ENCODE data around the gene CIDEC.
A peak's percentile ranks its signal among the peaks of the same experiment; 100 is the strongest.
"Not testable (repeated sequence)": the region's sequence is repeated elsewhere in the genome, so short reads cannot be mapped to it uniquely, and the experiment has no call there.

Gene CIDEC

DNA sequence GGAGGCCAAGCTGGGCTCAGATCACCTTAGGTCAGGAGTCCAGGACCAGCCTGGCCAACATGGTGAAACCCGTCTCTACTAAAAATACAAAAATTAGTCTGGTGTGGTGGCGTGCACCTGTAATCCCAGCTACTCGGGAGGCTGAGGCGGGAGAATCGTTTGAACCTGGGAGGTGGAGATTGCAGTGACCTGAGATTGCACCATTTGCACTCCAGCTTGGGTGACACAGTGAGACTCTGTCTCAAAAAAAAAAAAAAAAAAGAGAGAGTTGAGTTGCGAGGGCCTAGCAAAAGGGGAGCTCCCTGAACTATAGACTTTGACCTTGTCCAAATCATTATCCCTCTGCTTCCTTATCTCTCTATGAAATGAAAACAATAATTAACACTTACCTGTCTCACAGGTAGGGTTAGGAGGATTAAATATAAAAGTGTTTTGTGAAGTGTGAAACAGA lies 20.9 kb upstream of the CIDEC start:
- DNase-seq = not testable (repeated sequence)

DNA sequence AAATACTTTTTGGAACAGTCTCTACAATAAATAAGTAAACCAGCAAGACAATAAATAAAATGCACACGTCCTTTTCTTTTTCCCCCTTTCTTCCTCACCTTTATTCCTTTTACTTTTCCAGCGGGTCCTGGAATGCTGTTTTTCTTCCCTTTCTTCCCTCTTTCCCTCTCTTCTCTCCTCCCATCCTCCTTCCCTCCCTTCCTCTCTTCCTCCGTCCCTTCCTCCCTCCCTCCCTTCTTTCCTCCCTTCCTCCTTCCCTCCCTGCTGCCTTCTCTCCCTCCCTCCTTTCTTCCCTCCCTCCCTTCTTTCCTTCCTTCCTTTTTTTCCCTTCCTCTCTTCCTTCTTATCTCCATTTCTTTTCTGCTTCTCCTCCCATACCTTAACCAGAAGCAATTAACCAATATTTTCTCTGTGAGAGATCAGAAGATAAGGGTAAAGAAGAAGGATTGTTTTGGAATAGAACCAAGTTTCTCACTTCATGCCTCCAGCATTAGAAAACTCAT lies 19.3 kb upstream of the CIDEC start:
- no peak for DNase-seq

DNA sequence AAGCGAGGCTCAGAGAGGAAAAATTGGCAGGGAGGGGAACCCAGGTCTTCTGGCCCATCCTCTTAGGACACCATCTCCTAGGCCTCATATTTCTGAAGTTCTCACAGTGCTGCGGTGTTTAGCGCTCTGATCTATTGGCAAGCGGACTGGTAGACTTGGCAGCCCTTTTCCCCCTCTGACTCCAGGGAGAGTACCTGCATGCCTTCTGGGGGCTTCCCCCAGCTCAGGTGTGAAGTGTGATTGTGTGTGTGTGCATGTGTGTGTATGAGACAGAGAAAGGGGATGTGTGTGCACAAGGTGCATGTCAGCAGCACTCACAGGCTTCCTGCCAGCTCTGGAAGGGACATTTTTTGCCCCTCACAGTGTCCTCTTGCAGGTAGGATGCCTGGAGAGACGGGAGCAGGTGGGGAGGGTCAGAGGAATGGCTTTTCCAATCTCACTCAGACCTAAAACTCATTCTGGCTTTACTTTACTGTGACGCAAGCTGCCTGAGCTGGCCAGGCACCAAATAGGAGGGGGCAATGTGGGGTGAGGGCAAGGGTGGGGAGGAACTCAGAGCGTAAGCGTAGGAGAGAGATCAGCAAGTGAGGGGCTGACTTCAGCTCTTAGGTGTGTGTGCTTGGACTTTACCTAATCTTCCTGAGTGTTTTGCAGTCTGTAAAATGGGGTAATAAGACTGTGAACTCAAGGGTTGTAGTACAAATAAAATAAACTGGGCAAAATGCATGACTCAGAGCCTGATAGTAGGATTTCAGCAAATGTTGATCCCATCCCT lies 18.6 kb upstream of the CIDEC start:
- no peak for DNase-seq

DNA sequence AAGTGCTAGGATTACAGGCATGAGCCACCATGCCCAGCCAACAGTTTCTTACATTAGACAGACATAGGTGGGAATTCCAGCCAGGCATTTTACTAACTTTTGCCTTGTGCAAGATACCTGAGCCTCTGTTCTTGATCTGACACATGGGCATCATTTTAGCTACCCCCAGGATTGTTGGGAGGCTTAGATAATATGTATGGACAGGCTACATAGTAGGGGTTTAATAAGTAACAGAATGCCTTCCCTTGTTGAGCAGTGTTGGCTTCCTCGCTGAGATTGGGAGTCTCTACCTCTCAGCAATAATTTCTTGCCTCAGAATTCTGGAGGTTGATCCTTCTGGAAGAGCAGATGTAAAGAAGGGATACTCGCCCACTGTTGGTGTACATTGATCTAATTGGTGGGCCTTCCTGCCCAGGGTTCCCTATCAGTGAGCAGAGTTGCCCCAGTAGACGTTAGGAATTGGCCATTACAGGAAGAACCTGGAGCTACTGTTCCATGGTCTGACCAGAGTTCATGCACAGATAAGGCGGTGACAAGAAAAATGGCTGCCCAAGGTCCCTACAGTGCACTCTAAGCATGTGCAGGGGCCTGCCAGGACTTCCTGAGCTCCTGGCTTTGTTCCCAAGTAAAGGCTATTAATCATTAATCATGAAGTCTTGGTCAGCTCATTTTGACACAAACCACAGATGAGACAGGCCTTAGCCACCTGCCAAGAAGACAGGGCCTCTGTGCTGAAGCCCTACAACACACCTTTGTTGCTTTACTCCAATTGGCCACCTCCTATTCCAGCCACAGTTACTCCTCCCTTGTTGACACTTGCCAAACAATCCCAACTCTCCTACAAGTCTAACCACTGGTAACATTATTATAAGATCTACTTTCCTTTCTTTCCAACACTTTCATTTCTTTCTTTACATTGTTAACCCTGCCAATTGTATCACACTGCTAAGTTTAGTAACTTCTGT lies 17.6 kb upstream of the CIDEC start:
- DNase-seq = no peak

DNA sequence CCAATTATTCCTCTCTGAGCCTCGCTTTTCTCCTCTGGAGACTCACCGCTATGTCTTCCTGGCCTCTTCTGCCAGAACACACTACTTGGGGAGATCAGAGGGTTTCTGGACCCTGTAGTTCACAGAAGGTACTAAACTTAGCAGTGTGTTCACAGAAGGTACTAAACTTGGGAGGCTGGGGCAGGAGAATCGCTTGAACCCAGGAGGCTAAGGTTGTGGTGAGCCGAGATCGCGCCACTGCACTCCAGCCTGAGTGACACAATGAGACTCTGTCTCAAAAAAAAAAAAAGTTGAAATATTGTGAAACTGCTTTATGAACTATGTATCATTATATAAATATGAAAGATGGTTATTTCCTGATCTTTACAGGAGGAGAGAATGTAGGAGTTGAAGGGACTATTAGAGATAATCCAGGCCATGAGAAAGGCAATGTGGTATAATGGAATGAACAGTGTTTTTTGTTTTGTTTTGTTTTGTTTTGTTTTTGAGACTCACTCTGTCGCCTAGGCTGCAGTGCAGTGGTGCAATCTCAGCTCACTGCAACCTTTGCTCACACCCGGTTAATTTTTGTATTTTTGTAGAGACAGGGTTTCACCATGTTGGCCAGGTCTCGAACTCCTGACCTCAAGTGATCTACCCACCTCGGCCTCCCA lies 16.8 kb upstream of the CIDEC start:
- not testable (repeated sequence) for DNase-seq

DNA sequence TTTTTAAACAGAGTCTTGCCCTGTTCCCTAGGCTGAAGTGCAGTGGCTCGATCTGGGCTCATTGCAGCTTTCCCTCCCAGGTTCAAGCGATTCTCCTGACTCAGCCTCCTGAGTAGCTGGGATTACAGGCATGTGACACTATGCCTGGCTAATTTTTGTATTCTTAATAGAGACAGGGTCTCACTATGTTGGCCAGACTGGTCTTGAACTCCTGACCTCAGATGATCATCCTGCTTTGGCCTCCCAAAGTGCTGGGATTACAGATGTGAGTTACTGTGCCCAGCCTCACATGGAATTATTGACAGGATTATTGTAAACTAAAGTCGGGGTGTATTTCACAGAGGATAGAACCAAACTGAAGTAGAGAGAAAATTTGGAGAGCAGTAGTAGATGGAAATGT lies 15.7 kb upstream of the CIDEC start:
- not testable (repeated sequence) for DNase-seq

DNA sequence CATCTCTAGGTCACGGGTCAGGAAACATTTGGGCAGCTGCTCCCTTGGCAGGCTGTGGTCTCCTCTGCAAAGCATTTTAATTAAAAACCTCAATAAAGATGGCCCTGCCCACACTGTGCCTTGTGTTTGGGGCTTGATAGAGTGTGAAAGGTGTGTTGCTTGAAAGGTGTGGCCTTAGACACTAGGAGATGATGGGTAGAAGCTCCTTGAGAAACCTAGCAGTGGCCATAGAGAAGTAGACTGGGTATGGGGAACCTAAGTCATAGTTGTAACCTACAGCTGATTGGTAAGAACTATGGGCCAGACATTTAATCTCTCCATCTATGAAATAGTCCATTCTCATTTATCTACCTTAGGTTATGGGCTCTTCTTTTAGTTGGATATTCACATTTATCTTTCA lies 13.7 kb upstream of the CIDEC start:
- DNase-seq = no peak

DNA sequence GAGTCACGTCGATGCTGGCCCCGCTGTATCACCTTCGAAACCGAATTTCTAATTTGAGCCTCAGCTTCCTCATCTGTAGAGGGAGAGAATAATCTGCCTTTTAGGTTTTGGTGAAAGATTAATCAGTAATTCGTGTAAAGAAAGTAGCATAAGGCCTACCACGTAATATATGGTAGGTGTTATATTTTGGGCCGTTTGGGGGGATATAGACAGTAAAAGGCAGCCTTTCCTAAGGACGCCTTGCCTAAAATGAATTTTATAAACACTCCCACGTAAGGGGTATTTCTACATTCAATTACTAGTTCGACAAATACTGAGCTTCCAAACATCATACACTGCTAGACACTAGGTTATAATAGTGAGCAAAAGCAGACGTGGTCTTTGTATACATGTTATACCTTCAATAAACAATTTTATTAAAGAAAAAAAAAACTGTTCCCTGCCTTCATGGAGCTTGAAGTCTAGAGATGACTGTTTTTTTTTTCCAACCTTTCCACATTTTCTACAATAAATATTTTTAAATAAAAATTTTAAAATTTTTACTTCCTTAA lies 11.1 kb upstream of the CIDEC start:
- DNase-seq = no peak

DNA sequence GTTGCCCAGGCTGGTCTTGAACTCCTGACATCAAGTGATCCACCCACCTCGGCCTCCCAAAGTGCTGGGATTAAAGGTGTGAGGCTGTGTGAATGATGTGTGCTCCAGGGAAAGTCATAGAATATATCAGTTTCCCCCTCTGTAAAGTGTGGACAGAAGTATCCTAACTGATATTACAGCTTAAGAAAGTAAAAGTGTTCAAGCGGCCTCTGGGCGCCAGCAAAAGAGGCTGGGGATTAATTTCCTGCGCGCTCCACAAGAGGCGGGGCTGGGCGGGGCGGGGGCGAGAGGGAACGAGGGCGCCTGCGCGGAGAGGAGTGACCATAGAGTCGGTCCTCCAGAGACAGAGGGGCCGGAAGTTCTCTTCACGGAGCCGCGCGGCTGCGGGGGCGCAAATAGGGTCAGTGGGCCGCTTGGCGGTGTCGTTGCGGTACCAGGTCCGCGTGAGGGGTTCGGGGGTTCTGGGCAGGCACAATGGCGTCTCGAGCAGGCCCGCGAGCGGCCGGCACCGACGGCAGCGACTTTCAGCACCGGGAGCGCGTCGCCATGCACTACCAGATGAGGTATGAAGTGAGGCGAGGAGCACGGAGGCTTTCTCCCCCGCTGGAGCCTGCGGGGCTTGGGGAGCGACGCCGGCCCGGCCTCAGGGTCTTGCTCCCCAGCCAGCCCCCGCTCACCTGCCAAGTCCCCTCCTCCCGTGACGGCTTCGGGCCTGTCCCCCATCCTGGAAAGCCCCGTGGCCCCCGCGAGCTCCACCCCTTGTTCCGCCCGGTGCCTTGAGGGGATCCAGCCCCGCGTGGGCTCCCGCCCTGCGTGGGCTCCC lies 10.4 kb upstream of the CIDEC start, which contains the start of gene JAGN1:
TSS of gene JAGN1 (plus strand) at position 362 of the 823 bp plus-strand sequence. CDS start at position 475, 113 bp downstream.
- DNase-seq = peak; percentile 90

DNA sequence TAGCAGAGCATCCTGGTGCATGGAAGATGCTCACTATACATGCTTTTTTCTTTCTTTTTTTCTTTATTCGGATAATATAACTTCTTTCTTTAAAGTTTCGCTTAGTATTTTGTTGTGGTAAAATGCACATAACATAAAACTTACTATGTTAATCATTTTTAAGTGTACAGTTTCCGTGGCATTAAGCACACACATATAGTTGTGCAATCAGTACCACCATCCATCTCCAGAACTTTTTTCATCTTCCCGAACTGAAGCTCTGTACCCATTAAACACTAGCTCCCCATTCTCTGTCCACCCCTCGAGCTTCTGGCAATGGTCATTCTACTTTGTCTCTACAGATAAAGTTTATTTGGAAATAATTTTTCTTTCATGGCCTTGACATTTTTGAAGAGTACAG lies 9.4 kb upstream of the CIDEC start:
- DNase-seq = no peak

DNA sequence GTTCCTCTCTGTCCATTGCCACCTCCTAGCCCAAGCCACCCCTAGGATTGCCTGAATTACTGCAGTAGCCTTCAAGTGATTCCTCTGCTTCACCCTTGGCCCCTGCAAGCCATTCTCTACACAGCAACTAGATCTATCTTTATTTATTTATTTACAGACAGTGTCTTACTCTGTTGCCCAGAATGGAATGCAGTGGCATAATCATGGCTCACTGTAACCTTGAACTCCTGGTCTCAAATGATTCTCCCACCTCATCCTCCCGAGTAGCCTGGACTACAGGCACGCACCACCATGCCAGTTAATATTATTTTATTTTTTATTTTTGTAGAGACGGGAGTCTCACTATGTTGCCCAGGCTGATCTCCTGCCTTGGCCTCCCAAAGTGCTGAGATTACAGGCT lies 8.5 kb upstream of the CIDEC start:
- no peak for DNase-seq

DNA sequence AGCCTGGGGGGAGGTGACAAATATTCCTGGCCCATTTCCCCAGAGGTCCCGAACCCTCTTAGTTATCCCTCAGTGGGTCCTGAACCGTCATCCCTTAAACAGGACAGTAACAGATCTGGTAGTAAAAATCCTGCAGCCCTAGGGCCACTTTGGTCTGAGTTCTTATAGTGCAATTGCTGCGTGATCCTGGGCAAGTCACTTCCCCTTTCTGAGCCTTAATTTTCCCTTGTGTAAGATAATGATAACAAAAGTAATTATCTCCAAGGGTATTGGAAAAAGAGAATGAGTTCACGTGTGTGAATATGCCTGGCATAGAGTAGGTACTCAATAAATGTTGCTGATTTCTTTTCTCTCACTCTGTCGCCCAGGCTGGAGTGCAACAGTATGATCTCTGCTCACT lies 7.4 kb upstream of the CIDEC start:
- DNase-seq = no peak

DNA sequence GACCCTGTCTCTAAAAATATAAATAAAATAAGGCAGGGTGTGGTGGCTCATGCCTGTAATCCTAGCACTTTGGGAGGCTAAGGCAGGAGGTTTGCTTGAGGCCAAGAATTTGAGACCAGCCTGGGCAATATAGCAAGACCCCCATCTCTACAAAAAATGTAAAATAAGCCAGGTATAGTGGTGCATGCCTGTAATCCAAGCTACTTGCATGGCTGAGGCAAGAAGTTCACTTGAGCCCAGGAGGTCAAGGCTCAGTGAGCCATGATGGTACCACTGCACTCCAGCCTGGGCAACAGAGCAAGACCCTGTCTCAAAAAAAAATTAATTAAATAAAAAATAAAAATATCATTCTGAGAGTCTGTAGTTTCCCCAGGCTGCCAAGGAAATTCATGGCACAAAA lies 6.3 kb upstream of the CIDEC start:
- DNase-seq = no peak

DNA sequence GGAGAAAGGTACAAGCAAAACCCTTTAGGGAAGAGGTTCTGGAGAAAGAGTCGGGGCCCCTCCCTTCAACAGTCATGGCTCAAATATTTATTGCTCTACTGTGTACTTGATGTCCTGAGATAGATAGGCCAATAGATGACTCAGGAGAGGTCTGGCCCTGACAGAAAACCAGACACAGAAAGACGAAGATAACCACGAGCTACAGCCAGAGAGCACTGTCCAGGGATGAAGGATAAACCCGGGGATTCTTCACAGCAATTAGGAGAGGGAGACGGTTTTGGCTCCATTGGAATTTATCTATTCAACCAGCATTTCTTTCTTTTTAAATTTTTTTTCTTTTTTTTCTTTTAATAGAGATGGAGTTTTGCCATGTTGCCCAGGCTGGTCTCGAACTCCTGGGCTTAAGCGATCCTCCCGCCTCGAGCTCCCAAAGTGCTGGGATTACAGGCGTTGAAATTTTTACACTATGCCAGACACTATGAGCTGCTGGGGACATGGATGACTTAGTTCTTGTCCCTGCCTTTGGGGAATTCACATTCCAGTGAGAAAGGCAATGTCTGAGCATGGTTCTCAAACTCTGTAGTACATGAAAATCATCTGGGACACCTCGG lies 4.6 kb upstream of the CIDEC start:
- no peak for DNase-seq

DNA sequence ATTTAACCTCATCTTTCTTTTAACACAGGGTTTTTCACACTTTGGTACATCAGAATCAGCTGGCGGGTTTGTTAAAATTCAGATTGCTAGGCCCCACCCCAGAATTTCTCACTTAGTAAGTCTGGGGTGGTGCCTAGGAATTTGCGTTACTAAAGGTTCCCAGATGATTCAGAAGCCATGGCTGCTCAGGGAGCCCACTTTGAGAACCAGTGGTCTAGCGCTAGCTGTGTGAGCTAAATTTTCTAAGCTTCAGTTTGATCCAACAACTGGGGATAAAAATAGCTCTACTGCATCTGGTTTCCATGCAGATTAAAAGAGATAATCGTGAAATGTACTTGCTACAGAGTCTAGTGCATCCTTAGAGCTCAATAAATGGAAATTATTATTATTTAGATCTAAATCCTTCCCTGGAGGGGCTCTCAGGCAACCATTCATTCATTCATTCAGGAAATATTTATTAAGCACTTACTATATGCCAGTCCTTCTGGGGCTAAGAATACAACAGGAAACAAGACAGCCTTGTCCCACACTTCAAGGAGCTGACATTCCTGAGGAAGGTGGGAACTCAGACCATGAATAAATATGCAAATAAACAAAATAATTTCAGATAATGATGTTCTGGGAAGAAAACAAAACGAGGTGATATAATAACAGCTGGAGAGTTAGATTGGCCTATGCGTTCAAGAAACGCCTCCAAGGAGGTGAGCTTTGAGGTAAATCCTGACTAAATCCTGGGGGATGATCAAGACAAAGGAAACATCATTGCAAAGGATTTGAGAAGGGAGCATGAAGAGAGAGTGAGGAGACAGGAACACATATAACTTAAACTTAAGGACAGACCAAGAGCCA lies 3.9 kb upstream of the CIDEC start:
- DNase-seq = no peak

DNA sequence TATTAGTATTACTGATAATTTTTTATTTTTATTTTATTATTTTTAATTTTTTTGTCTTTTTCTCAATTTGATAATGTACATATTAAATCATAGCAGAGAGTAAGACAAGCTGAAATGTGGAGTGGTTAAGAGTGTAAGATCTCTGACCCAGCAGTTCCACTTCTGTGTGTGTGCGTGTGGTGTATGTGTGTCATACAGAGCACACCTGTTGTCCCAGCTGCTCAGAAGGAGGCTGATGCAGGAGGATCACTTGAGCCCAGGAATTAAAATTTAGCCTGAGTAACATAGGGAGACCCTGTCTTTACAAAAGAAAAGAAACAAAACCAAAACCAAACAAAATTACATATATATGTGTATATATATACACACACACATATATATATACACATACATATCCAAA lies 1.4 kb upstream of the CIDEC start:
- no peak for DNase-seq

DNA sequence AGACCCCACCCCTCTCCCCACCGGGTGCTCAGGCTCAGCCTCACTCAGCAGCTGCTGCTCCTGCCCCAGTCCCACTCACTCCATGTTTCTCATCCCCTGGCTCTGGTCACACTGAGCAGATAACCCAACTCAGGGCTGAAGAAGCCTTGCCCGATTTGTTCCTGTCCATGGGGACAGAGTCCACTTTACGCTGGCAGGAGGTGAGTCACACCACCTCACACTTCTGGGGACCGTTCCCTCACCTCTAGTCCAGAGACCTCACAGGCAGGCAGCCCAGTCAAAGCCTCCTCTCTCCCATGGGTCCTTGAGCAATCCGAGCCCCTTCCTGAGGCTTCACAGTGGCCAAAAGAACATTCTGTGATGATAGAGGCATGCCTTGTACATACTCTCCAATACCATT lies 1.4 kb downstream of the CIDEC start:
- DNase-seq = no peak

DNA sequence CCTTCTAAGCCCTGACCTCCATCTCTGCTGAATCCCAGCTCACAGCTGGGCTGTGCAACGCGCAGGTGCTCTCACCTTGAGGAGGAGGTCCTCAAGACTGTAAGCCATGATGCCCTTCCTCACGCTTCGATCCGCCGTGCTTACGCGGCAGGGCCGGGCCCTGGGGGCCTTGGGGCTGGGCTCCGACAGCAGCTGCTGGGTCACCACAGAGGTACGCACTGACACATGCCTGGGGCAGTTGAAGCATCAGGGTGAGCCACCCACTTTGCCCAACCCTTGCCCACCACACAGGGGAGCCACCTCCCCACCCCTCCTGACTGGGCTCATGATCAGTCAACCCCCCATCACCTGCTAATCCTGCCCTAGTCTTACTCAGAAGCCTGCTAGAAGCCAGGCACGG lies 3.1 kb downstream of the CIDEC start:
- DNase-seq = no peak

DNA sequence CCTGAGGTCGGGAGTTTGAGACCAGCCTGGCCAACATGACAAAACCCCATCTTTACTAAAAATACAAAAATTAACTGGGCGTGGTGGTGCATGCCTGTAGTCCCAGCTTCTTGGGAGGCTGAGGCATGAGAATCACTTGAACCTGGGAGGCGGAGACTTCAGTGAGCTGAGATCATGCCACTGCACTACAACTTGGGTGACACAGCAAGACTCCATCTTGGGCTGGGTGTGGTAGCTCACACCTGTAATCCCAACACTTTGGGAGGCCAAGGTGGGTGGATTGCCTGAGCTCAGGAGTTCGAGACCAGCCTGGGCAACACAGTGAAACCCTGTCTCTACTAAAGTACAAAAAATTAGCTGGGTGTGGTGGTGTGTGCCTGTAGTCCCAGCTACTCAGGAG lies 3.8 kb downstream of the CIDEC start:
- DNase-seq = not testable (repeated sequence)

DNA sequence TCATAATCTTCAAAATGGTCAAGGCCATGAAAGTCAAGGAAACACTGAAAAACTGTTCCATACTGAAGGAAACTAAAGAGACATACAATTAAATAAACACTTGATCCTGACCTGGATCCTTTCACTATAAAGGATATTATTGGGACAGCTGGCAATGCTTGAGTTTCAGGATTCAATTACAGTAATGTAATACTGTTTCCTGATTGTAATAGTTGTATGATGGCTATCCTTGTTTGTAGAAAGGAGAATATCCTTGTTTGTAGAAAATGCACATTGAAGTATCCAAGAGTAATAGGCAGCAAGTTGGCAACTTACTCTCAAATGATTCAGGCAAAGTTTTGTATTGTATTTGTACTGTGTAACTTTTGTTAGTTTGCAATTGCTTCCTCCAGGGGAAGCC lies 4.6 kb downstream of the CIDEC start:
- DNase-seq = no peak

Measured in activated CD4-positive, CD25-positive, alpha-beta regulatory T cell treated with anti-CD3 and anti-CD28 coated beads, Interleukin-2, amount 50 U/mL, for 72 hours (primary cell).